Stimulated activated CD8-positive, alpha-beta memory T cell treated with anti-CD3 and anti-CD28 coated beads, Interleukin-4, amount 100 ng/mL, for 48 hours (primary cell): ENCODE results near the gene GSX2.
A peak's percentile ranks its signal among the peaks of the same experiment; 100 is the strongest.
"Not testable (repeated sequence)": the region's sequence is repeated elsewhere in the genome, so short reads cannot be mapped to it uniquely, and the experiment has no call there.

Source experiments
- DNase-seq: peaks from one replicate; pipeline ENCODE4 v3.0.0-alpha.2; 2020

Gene GSX2

DNA sequence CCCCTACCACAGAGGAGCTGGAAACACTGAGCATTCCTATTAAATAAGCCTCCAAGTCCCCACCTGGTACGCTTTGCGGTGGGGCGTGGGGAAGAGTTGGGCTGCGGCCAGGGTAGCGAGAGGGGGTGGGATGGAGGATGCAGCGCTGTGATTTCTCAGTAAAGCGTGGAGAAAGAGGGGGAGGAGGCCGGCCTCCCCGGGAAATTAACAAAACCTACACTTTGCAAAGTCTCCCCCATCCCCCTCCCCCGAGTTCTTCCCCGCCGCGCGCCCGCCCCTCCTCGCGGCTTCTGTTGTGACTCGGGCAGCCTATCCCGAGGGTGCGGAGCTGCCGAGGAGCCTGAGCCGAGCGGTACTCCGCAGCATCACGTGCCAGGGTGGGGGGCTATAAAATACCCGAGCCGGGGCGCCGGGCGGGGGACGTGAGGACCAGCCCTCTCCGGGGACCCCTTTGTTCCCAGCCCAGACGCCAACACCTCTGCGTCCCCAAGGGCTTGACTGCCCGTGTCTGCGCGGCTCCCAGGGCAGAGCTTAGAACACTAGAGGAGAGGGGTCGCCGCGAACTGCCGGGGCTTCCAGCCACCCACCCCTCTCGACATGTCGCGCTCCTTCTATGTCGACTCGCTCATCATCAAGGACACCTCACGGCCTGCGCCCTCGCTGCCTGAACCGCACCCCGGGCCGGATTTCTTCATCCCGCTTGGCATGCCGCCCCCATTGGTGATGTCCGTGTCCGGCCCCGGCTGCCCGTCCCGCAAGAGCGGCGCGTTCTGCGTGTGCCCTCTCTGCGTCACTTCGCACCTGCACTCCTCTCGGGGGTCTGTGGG lies at the start of gene GSX2:
Gene GSX2 (plus strand): TSS at position 416 of the 827 bp plus-strand sequence. CDS start 182 bp downstream, at position 598.
- no peak for DNase-seq

DNA sequence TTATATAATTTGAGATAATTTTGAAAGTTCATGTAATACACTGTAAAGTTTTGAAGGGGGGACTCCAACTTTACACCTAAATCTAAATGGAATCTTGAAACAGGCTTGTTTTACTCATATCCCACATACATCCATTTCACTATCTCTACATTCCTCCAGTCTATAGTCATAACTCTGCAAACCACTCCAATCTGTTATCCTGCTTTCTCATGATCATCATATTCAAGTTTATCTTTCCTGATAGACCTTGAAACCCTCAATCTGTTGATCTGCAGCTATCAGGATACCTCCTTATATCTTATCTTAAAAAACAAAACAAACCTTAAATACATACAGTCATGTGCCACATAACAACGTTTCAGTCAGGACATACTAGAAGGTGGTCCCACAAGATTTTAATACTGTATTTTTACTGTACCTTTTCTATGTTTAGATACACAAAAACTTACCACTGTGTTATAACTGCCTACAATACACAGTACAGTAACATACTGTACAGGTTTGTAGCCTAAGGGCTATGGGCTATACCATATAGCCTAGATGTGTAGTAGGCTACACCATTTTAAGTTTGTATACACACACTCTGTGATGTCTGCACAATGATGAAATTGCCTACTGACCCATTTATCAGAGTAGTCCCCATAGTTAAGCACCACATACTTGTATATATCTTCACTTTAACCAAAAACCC lies 49.6 kb upstream of the GSX2 start:
- no peak for DNase-seq

DNA sequence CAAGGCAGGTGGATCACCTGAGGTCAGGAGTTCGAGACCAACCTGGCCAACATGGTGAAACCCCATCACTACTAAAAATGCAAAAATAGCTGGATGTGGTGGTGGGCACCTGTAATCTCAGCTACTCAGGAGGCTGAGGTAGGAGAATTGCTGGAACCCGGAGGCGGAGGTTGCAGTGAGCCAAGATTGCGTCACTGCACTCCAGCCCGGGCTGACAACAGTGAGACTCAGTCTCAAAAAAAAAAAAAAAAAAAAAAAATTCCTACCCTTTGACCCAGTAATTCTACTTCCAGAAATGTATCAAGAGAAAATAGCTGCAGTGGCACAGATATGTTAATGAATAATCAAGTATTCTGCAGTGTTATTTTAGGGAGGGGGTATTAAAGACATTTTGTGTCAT lies 46.6 kb upstream of the GSX2 start:
- not testable (repeated sequence) for DNase-seq

DNA sequence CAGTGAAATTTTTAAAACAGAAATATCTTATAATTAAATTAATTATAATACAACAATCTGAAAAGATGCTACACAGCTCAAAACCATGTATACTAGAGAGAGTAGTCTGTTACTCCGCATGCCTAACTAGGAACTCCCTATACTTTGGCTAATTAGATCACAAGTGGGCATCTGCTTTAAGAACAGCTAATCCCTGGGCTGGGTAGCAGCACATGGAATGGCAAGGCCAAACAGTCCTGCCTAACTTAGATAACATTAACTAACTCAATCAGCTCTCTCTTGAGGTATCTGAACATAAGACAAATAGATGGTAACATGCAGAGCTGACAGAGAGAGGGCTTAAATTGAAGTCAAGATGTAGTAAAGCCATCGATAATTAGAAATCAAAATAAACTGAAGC lies 45.5 kb upstream of the GSX2 start:
- no peak for DNase-seq

DNA sequence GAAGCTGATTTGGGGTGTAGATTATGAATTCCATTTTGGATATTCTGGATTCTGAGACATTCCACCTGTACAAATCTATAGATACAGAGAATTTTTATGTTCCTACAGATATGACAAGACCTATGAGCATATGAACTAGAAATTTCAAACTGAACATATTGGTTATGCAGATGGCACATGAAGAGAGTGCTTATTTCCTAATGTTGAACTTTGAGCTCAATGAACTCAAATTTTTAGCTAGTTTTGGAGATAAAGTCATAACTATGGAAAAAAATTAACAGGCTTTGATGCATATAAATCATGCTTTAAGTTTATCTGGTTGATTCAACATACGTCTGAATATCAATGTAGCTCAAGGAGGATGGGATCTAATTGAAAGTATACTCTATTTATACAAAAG lies 44.5 kb upstream of the GSX2 start:
- DNase-seq, result no peak

DNA sequence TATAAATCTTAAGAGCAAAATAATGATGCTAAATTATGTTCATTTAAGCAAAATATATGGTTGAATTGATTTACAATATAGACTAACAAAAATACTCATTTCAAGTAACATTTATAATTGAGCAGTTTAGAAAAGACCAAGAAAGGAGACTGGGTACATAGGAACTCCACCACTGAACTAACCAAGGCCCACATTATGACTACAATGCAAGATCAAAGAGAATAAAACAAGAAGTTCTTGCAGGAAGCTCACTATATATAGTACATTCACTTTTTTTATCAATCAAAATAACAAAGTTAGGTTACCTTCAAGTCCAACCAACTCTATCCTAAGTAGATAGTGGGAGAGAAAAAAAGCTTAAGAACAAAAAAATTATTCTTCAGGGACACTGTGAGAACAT lies 43.6 kb upstream of the GSX2 start:
- DNase-seq, result no peak

DNA sequence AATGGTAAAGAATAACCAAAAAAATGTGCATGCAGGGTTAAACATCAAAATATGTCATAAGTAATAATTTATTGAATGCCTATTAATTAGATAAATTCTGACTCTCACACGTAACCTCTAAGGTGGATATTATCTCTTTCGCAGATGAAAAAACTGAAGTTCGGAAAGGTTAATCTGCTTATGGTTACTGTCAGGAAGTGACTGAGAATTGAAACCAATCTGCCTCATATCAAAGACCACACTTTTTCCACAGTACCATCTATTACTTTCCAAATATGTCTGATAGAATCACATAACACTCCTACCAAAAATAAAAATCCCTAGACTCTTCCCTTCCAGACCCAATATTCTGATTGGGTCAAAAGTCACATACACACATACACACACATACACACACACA lies 41.8 kb upstream of the GSX2 start:
- no peak for DNase-seq

DNA sequence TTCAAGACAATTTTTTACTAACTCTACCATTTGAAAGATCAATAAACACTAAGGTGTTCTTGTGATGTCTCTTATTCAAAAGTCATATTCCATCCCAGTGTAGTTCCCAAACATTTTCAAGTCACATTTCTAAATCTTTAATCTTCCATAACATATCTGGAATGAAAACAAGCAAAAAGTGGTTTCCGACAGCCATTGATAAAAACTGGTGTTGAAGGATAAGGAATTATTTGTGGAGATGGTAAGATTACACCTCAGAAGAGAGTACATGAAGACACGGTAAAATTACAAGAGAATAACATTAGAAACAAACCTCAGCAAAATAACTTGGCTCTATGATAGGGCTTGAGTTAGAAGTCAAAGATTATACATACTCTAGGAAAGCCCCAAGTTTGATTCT lies 39.8 kb upstream of the GSX2 start:
- no peak for DNase-seq

DNA sequence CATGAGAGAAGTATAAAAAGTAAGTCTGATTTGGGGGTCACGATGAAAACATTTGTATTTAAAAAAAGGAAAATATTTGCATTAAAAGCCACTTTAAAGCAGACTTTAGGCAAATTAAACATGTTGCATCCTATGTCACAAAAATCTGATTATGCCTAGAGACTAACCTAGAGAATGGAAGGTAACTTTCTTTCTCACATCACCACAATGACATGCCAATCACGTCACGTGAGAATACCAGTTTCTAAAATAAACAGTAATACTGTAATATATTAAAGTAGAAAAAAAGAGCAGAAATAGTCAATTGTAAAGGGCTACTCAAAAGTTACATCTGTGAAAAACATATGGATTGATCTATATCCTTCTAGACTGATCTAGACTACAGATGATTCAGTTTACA lies 38.9 kb upstream of the GSX2 start:
- DNase-seq, result no peak

DNA sequence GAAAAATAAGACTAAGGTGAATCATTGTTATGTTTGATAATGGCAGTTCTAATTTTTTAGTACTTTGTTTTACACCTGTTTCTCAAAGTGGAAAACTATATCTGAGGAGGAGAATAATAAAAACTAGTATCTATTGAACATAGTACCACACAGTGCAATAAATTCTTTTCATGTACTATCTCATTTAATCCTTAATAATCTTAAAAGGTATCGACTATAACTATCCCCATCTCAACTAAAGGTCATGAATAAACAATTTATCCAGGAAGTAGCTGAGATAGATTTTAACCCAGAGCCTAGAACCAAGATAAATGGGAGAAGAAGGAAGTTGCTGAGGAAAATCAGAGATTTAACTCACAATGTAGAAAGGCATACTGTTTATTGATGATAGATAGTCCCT lies 38.1 kb upstream of the GSX2 start:
- DNase-seq, result no peak

DNA sequence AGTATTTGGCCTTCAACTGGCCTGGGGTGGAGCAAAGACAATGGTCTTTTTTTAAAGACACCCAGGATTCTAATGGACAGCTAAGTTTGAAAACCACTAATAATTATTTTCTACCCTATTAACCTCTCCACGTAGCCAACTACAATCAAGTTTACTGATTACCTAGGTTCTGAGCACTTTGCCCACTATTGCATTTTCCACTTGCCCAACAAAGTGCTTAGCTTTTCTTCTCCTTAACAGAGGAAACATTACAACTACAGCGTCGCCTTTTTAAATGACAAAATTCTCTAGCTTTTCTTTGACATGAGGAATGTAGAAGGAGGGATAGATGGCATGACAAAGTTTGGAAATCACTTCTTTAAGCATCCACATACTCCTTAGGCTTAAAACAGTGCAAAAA lies 37.6 kb upstream of the GSX2 start:
- DNase-seq, result no peak

DNA sequence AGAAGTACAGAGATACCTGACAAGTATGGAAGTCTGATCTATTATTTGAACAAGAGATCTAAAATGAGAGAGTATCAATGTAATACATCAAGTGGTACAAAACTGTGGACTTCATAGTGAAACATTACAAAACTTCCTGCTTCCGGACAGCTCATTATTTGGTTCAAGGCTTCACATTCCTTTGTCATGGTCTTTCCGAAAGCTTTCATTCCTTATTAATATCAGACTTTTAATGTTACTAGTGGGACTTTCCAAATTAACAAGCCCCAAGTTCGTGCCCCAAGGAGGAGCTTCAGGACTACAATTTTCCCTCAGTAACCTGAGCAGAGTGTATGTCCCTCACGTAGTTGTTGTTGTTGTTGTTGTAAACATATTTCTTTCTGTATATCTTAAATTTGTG lies 36.7 kb upstream of the GSX2 start:
- no peak for DNase-seq

DNA sequence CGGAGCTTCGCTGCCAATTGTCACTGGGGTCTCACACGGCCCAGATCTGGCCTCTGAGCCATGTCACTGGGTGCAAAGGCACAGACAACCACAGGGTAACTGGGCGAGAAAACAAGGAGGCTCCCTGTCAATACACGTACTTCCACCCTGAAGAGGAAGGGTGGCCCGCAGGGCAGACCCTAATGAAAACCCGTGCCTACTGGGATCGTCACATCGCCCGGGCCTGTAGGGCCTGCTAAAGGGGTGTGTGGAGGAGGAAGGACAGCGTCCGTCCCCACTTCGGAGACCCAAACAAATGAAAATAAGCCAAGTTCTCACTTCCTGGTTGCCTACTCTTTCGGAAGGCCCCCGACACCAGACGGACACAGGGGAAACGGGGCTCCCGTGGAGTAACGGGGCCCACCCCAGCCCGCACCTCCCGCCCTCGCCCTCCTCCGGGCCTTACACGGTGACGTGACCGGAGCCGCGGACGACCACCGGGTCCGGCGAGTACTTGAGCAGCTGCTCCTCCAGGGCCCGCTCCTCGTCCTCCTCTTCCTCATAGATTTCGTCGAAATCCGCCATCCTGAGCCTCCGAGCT lies 36.1 kb upstream of the GSX2 start:
- DNase-seq, result peak; percentile 48

DNA sequence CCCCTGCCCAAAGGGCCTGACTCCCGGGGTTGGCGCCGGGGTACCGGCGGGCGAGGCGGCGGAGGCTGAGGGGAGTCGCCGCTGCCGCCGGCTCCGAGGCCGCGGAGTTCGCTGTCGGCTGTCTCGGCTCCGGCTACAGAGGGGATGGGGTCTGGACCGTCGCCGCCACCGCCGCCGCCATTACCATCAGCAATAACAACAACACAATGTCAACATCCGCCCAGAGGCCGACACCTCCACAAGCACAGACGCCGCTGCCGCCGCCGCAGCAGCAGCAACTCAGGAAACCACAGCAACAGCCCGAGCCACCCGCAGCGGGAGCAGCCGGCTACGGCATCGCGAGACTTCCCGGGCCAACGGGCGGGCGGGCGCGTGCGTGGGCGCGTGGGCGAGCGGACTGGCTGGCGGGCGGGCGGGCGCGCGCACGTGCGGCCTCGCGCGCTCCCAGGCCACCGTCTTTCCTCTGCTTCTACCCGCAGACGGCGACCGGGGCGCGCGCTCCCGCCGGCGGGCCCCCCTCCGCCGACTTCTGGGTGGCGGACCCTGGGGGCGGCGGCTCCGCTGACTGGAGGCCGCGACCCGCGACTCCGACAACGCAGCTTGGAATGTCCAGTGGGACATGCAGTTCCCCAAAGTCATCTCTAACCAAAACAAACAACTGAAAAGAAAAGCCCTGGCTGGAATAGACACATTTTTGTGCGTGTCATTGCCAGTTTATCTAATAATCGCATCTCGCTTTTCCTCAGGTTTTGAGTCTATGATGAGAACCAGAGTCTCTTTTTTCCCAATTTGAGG lies 35.4 kb upstream of the GSX2 start, which contains the start of gene CHIC2:
Gene CHIC2 (minus strand): TSS at position 289 of the 795 bp plus-strand sequence. CDS start 305 bp downstream, outside the sequence.
- DNase-seq, result peak; percentile 96

DNA sequence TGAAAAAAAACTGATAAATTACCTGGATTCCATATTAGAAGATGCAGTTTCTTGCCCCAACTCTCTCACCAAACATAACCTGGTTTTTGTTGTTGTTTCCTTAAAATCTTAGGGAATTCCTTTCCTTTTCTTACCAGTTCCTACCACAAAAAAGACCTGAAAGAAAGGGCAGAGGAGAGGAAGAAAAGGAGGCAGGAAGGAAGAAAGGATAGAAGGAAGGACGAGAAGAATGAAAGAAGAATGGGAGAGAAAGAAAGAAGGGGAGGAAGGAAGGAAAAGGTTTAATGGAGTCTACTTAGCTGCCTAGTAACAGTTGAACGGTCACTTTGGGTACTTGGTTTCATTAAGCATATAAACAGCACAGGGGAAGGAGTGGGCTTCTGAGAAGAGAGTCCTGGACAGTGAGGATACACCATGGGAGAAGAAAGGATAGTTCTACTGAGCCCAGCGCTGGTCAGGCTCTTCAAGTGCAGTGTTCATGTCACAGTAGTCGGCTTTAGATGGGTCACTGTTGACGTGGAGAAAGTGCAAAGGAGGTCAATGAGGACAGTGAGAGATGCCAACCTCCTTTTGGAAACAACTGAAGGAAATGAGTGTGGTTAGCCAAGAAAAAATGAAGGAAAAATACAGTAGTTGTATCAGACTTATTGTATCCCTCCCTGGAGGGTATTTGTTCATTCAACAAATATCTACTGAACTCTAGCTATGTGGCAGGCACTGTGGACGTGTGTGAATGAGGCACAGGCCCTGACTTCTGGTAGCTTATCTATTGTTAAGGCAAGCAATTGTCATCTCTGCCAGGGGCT lies 34.5 kb upstream of the GSX2 start:
- DNase-seq, result no peak

DNA sequence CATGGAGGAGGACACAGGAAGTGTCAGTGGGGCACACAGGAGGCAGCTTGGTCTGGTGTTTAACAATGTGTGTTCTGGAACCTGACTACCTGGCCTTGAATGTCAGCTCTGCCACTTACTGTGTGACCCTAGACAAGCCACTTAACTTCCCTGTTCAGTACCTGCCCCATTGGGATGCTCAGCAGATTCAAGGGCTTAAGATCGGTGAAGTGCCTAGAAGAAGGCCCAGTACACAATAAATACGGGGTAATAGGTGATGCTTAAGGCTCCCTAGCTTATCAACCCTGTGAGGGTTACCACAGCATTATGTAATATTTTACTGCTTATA lies 33.9 kb upstream of the GSX2 start:
- no peak for DNase-seq

DNA sequence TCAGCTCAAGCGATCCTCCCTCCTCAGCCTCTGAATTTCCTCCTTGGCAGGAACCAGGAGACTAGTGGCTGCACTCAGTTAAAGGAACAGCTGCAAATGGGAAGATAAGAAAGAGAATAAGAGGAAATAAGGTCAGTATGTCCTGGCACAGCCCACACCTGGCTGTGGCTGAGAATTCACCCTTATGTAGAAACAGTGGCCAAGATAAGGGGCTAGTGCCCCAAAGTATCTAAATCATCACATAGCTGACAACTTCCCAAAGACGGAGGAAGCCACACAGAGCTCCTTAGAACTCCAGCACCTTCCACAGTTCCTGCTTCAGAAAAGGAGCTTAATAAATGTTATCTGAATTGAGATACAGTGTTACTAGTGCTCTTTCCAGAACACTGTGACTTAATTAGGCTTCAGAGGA lies 33.2 kb upstream of the GSX2 start:
- DNase-seq, result no peak

DNA sequence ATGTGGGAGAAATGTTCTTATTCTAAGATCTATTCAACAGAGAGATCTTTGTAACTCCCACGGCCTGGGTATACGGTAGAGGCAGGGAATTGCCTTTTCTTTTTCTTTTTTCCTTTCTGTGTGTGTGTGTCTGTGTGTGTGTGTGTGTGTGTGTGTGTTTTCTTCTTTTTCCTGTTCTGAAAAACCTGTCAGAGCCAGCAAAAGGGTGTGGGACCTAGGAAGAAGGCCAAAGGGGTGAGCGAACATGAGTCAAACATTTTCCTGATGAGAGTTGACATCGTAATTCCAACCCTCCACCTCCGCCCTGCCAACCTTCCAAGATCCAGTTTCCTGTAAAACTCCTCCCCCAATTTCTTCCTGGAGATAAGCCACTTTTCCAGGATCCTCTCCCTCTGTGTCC lies 32.8 kb upstream of the GSX2 start:
- DNase-seq, result no peak

DNA sequence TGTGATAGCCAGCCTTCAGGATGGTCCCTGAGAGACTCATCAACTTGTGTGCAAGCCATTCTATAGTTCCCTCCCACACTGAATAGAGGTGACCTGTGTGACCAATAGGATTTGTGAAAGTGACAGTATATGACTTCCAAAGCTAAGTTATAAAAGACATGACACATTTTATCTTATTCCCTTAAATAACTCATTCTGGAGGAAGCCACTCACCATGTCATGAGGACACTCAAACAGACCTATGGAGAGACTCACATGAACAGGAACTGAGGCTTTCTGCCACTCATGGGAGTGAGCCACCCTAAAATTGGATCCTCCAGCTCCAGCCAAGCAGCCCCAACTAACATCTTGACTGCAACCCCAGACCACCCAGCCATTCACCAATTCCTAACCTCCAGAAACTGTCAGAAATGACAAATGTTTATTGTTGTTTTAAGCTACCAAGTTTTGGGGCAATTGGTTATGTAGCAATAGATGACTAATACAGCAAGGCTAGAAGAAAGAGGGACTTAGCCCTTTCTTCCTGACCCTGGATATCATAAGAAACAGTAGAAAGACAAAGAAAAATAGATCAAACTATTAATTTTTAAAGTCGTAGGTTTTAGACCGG lies 26.6 kb upstream of the GSX2 start:
- no peak for DNase-seq

DNA sequence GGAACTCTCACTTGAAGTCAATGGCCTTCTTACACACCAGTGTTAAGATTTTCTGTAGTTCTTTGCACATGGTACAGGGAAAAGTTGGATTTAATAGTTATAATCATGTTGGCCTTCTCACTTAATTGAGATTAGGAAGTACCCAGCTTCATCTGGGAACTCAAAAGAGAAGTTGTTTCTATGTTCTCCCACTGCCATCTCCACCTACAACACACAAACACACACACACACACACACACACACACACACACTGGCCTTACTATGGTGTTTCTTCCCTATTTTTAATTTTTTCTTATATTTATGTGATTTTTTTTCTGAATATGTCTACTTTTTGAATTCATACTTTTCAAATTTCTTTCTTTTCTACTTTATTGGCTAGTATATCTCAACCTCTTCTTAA lies 25.6 kb upstream of the GSX2 start:
- no peak for DNase-seq

DNA sequence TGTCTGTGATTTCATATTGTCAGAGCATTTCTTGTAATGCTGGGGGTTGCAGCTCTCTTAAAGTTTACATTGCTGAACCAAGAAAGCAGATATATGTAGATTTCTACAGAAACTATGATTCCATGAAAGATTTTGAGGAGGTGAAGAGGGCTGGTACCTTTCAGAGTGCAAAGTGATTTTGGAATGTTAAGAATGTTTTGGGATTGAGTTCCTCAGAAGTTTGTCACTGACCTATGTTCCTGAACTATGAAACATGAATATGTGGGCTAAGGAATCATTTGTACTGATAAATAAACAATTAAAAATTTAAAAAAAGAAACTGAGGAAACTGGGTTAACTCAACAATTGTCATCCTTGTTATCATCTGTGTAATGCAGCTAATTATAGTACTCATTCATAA lies 23.3 kb upstream of the GSX2 start:
- DNase-seq, result no peak

DNA sequence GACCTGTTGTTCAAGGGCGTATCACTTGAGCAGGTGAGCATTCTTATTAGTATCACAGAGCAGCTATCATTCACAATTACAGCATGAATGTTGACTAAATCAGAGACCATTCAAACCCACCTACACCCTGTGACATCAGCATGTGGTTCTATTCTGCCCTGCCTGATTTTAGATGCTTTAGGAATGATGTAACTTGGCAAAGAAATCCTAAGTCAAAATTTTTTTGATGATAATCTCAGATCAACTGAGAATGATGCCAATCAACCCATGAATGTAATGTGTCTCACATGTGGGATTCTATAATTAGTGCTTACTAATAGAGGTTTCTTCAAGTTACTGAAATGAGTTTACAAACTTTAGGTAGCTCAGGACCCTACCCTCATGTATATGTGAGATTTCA lies 22.2 kb upstream of the GSX2 start:
- DNase-seq, result no peak
